HG03025 (cell line): ENCODE data around the gene SMG6.
"Not testable (repeated sequence)": the region's sequence is repeated elsewhere in the genome, so short reads cannot be mapped to it uniquely, and the experiment has no call there.

ENCODE experiments used
- ATAC-seq: cut with Tn5 transposase; IDR thresholded peaks from one replicate; pipeline ENCODE4 v1.9.1; 2021; ENCODE audit warnings: mild to moderate bottlenecking, moderate library complexity; ENCODE audit not compliant: unreplicated experiment, low FRiP score

Gene SMG6

GRCh38 chr17:2309338-2310154 is 6.0 kb upstream of the SMG6 start:
- ATAC-seq = no peak

- ATAC-seq = no peak
These were observed 1.3 kb upstream of the SMG6 start for GRCh38 chr17:2304931-2305330.

- no peak for ATAC-seq
These were observed 794 bp downstream of the SMG6 start for GRCh38 chr17:2302778-2303203.

- no peak for ATAC-seq
These were observed 3.8 kb downstream of the SMG6 start for GRCh38 chr17:2299756-2300155.

GRCh38 chr17:2299136-2299535 is 4.4 kb downstream of the SMG6 start:
- ATAC-seq = no peak

GRCh38 chr17:2297023-2297422 is 6.6 kb downstream of the SMG6 start:
- no peak for ATAC-seq

DNA sequence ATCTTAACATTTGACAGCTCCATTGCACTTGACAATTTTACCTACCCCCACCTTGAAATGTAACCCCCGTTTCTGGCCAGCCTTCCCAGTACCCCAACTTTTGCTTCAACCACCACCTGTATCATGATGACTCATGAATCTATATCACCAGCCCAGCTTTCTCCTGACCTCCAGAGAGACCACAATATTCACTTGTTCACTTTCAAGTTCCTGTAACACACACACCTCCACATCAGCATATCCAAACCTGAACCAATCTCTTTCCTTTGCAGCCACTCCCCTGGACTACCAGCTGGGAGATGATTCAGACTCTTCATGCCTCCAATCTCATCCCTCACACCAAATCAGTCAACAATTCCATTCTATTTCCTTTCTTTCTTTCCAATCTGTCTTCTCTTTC is 8.0 kb downstream of the SMG6 start:
- no peak for ATAC-seq

- no peak for ATAC-seq
These were observed 11.5 kb downstream of the SMG6 start for GRCh38 chr17:2292100-2292499.

GRCh38 chr17:2289878-2290478 is 13.6 kb downstream of the SMG6 start:
- ATAC-seq = no peak

GRCh38 chr17:2283302-2283701 is 20.3 kb downstream of the SMG6 start:
- no peak for ATAC-seq

GRCh38 chr17:2282297-2282873 is 21.2 kb downstream of the SMG6 start:
- no peak for ATAC-seq

- no peak for ATAC-seq
These were observed 23.9 kb downstream of the SMG6 start for GRCh38 chr17:2279707-2280106.

DNA sequence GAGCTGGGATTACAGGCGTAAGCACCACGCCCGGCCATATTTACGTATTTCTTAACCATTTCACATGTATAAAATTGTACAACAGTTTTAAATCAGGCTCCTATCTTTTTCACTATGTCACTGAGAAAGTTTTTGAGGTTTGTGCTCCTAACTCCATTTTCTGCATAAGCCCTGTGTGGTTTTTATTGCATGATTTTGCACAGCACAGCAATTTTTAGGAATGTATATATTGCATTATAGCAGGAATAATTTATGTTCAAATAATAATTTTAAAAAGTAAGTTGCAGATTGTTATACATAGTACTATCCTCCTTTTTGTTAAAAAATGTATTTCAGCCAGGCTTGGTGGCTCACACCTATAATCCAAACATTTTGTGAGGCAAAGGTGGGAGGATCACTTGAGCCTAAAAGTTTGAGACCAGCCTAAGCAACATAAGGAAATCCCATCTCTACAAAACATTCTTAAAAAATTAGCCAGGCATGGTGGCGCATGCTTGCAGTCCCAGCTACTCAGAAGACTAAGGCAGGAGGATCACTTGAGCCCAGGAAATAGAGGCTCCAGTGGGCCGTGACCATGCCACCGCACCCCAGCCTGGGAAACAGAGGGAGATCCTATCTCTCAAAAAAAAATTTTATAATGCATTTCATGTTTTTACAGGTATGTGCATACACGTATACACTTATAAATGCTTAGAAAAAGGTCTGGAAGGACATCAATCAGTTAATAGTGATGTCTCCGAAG is 26.0 kb downstream of the SMG6 start:
- ATAC-seq = no peak

DNA sequence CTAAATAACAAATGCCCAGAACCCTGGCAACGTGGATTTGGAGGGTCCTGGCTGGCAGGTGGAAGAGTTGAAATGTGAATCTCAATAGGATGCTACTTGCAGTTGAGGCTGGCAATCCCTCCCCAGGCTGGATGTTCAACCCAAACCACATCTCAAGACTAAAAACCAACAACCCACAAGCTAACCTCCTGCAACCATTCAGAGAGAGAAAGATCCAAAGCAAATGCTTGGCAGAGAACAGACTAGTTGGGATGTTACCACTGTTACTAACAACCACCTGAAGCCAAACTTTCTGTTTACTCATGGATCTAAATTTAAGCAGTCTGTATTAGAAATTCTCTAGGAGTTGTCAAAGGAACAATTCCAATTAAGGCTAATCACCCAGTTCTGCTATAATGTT is 27.9 kb downstream of the SMG6 start:
- ATAC-seq = no peak

DNA sequence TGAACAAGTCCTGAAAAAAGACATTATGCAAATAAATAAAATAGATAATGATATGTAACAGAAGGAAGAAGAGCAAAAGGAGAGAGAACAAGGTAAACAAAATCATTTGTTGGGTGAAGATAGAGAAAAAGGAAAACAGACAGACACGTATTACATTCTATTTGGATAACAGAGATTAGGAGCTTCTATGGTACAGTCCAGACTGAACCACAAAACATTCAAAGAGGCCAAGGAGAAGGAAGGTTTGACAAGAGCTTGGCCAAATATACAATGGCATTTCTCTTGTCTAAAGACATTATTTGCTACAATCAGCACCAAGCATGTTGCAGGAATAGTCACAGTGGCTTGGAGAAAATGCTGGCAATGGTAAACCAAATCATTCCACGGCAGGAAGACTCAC is 29.2 kb downstream of the SMG6 start:
- ATAC-seq = no peak

DNA sequence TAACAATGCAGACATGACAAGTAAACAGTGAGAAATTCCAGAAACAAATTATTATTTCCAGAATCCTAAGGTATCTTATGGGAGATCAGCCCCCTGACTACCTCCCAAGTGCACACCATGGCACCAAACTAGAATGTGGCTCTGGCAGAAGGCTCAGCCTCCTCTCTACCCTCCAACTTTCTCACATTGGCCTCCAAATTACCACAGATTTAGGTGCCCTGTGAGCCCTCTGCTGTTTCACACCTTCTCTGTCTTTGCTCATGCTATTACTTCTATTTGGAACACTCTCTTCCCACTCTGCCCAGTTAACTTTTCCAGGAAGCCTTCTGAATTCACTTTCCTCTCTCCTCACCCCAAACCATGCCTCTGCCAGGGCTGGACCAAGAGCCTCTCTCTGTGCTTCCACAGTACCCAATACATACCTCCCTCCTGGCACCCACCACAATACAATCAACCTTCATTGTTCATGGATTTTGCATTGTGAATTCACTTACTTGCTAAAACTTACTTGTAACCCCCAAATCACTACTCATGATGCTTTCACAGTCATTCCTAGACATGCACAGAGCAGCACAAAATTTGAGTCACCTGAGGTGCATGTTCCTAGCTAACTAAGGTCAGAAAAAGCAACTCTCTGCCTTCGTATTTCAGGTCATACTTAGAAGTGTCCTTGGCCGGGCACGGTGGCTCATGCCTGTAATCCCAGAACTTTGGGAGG is 31.4 kb downstream of the SMG6 start:
- ATAC-seq = no peak

- no peak for ATAC-seq
These were observed 36.2 kb downstream of the SMG6 start for GRCh38 chr17:2267354-2267753.

- ATAC-seq = no peak
These were observed 36.7 kb downstream of the SMG6 start for GRCh38 chr17:2266865-2267228.

- no peak for ATAC-seq
These were observed 37.3 kb downstream of the SMG6 start for GRCh38 chr17:2266045-2266864.

DNA sequence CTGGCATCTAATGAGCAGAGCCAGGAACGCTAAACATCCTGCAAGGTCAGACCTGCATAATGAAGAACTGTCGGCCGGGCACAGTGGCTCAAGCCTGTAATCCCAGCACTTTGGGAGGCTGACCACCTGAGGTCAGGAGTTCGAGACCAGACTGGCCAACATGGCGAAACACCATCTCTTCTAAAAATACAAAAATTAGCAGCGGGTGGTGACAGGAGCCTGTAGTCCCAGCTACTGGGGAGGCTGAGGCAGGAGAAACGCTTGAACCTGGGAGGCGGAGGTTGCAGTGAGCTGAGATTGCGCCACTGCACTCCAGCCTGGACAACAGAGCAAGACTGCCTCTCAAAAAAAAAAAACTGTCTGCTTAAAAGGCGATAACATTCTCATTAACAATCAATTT is 38.4 kb downstream of the SMG6 start:
- ATAC-seq = not testable (repeated sequence)
